Stimulated activated CD8-positive, alpha-beta memory T cell treated with anti-CD3 and anti-CD28 coated beads, Interleukin-15, amount 100 ng/mL, for 24 hours (primary cell): Measurements from ENCODE around the gene NECTIN3.

ENCODE experiments used
- DNase-seq: peaks from one replicate; pipeline ENCODE4 v3.0.0-alpha.2; 2020; ENCODE audit warnings: low read depth

NECTIN3 gene

DNA sequence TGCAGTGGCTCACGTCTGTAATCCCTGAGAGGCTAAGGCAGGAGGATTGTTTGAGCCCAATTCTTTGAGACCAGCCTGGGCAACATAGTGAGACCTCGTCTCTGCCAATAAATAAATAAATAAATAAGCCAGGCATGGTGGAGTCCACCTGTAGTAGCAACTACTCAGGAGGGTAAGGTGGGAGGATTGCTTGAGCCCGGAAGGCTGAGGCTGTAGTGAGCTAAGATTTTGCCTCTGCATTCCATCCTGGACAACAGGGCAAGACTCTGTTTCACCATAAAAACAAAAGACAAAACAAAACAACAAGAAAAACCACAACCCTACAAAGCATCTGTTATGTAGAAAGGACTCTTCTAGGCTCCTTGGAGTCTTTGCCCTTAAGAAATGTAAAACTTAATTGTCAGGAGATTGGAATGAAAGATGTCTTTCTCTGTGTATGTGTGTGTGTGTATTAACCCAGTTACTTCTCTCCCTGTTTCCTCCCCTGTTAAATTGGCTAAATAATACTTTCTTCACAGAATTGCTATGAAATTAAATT lies 9.5 kb downstream of the NECTIN3 start:
- no peak for DNase-seq

GRCh38 chr3:111084911-111085310 lies 13.3 kb downstream of the NECTIN3 start:
- no peak for DNase-seq

DNA sequence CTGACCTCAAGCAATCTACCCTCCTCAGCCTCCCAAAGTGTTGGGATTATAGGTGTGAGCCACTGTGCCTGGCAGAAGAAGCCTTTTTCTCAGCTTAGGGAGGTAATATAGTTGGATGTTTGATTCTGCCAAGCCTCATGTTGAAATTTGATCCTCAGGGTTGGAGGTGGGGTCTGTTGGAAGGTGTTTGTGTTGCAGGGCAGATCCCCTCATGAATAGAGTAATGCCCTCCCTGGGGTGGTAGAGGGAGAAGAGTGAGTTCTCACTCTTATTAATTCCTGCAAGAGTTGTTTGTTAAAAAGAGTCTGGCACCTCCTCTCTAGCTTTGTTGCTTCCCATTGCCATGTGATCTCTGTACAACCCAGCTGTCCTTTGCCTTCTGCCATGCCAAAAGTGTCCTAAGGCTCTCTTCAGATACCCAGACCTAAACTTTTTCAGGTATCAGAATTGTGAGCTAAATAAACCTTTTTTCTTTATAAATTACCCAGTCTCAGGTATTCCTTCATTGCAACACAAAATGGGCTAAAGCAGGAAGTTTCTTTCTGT lies 16.4 kb downstream of the NECTIN3 start:
- DNase-seq = no peak

DNA sequence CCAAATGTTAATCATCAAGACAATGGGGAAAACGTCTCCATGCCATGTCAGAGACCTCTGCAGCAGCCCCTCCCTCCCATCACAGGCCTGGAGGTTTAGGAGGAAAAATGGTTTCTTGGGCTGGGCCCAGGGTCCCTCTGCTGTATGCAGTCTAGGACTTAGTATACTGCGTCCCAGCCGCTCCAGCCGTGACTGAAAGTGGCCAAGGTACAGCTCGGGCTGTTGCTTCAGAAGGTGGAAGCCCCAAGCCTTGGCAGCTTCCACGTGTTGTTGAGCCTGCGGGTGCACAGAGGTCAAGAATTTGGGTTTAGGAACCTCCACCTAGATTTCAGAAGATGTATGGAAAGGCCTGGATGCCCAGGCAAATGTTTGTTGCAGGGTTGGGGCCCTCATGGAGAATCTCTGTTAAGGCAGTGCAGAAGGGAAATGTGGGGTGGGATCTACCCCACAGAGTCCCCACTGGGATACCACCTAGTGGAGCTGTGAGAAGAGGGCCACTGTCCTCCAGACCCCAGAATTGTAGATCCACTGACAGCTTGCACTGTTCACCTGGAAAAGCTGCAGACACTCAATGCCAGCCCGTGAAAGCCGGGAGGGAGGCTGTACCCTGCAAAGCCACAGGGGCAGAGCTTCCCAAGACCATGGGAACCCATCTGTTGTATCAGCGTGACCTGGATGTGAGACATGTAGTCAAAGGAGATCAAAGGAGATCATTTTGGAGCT lies 25.0 kb downstream of the NECTIN3 start:
- DNase-seq = no peak

- DNase-seq = no peak
Observed at GRCh38 chr3:111103807-111104206, 32.2 kb downstream of the NECTIN3 start.

DNA sequence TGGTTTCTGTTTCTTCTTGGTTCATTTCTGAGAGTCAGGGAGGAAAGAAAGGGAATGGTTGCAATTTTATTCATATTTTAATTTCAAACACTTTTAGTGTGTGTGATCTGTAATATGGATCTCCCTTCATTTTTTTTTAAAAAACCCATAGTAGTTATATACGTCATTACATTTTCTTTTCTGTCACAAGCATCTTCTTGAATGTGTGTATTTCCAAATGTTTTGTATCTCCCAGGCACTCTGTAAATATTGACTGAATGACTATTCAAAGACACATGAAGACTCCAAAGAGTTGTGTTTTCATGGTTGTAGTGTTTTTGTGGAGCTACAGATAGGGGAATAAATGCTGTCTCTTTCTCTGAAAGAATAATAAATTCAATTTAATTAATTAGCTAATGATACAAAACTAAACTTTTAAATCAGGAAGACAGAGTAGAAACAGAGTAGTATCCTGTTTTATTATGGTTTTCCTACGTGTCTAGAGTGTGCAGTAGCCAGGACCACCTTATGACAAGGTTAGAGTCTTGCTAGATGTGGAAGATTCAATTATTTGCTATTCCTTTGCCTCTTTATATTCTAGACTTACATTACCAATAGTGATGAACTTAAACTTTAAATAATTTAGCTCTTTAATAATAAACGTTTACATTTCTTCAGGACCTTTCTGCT lies 35.5 kb downstream of the NECTIN3 start:
- DNase-seq = no peak

GRCh38 chr3:111107662-111108035 lies 36.0 kb downstream of the NECTIN3 start:
- no peak for DNase-seq

DNA sequence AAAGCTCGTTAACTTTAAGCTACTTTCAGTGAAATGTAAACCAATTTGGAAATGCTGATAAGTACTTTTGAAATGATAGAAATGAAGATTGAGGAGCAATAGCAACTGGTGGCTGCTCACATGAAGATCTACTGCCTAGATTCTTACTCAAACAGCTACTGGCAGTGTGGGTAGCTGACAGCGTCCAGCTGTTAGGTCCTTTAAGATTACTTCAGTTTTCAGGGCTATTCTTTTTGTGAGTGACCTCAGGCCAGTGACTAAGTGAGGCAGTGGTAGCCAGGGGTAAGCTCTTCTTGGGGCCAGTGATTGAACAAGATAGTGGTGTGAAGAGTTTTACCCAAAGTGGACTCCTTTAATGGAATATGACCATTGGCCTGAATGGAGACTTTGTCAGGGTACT lies 41.3 kb downstream of the NECTIN3 start:
- DNase-seq = no peak

- DNase-seq = no peak
Observed at GRCh38 chr3:111128884-111129283, 57.3 kb downstream of the NECTIN3 start.

GRCh38 chr3:111130827-111131226 lies 59.2 kb downstream of the NECTIN3 start:
- no peak for DNase-seq

DNA sequence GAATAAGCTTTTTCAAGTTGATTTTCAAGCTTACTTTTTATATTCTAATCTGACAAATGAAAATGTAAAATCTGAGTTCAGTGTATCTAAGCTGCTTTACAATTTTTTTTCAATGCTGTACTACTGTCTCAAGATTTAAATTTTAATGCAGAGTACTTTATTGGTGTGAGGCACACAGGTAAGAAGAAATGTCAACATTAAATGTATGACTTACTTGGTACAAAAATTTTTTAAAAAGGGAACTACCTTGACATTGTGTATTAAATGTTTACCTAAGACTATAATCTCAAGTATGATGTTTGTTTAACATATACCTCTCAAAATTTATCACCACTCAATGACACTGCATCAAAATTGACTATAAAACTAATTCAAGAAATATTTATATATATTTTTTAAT lies 62.7 kb downstream of the NECTIN3 start:
- no peak for DNase-seq

- DNase-seq = no peak
Observed at GRCh38 chr3:111151438-111151837, 79.8 kb downstream of the NECTIN3 start.

- no peak for DNase-seq
Observed at GRCh38 chr3:111152496-111152895, 80.9 kb downstream of the NECTIN3 start.

DNA sequence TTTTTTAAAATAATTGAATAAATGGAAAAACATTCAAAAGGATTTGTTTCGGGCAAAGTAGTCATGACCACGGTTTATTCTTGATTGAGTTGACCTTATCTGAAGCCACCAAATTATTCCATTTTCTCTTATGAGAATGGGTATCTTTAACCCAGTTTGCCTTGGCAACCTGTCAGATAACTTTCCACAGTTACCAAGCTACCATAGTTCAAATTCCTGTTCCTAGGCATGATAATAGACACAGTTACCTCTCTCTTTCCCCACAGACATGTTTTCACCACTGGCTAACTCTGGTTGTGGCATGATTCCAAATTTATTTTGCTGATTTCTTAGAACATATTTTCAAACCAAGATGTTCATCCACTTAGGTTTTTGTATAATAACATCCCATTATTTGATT lies 84.9 kb downstream of the NECTIN3 start:
- DNase-seq = no peak

- no peak for DNase-seq
Observed at GRCh38 chr3:111159391-111159790, 87.8 kb downstream of the NECTIN3 start.

DNA sequence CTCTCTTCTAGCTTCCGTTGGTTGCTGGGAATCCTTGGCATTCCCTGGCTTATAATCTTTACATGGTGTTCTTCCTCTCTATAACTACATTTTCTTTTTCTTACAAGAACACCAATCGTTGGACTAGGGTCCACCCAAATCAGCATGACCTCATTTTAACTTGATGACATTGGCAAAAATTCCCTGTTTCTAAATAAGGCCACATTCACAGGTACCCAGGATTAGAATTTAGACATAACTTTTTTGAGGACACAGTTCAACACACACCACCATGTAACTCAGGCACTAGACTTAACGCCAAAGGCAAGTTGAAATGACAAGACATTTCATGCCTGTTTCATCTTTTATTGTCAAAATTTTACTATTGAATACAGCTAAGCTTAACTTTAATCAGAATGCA lies 93.0 kb downstream of the NECTIN3 start:
- no peak for DNase-seq

DNA sequence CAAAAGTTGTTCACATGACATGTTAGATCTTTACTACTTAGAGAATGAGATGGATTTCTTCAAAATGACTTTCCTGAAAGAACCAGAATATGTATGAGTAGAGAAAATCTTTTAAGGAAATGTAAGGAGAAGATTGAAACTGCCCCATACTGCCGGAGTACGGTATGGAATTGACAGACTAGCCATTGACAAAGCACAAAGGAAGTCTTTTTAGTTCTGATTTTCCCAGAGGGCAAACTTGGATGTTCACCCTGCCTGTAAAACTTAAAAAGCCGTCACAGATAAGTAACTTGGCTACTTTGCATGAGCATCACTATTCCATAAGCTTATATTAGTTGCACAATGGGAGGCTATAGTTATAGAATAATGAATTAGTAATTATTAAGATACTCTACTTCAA lies 93.8 kb downstream of the NECTIN3 start:
- no peak for DNase-seq

DNA sequence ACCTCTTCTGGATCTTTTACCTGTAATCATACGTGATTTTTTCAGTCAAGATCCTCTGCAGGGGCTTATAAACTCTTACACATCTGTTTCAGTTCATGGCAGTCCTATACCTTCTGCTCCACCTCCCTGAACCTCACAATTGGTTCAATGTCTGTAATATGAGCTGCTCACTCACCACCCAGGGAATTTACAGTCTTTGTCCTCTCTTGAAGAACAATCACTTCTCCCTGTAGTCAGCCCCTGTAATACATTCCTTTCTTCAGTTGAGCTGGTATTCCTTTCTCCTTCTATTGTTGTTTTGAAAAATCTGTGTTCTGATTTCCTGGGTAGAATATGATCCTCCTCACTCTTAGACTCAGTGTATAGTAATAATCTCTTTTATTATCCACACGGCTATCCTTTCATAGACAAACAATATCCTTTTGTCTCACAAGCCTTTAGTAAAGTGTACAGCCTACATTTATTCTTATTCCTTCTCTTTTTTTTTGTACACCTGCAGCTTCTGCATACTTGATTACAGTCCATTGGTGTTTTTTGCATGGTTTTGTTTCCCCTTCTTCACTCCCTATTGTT lies 101.8 kb downstream of the NECTIN3 start:
- no peak for DNase-seq

- DNase-seq = no peak
Observed at GRCh38 chr3:111173906-111174305, 102.3 kb downstream of the NECTIN3 start.

DNA sequence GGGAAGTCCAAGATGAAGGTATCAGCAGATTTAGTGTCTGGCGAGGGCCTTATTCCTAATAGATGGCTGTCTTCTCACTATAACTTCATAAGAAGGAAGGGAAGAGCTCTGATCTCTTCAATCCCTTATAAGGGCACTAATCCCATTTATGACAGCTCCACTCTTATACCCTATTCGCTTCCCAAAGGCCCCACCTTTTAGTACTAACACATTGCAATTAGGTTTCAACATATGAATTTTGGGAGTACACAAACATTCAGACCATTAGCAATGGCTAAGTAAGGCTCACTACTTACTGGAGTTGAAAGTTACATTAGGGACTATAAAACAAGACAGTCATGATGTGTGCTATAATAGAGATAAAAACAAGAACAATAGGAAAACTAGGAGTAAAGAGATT lies 118.9 kb downstream of the NECTIN3 start:
- no peak for DNase-seq

DNA sequence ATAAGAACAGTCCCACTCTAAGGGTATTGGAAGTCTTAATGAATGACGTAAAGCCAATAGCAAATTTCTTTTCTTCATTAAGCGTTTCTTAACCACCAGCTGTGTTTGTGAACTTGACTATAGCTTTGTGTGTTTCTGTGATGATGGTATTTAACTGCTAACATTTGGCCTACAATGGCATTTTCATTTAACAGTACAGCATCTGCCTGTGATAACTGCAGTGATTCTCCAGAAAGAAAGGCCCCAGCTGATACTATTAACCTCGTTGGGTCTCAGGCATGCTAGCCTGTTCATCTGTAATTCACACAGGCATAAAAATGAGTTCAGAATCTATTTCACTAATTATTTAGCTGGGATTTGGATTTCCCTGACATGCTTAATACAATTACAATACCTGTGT lies 121.9 kb downstream of the NECTIN3 start:
- DNase-seq = no peak

DNA sequence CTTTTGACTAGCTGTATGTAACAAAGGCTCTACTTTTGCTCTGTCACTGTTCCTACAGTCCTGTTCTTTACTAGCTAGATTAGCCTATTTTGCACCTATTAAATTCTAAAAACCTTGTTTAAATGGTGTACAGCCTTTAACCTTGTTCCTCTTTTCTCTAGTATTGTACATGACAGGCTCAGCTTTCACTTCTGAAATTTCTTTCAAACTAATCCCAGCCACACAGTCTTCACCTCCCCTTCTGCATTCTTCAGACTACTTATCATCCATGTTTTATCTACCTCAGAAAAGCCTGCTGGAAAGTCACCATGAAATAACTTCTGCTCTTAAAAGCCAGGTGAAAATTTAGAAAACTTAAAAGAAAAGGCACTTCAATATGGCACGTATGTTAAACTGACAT lies 122.4 kb downstream of the NECTIN3 start:
- DNase-seq = no peak

DNA sequence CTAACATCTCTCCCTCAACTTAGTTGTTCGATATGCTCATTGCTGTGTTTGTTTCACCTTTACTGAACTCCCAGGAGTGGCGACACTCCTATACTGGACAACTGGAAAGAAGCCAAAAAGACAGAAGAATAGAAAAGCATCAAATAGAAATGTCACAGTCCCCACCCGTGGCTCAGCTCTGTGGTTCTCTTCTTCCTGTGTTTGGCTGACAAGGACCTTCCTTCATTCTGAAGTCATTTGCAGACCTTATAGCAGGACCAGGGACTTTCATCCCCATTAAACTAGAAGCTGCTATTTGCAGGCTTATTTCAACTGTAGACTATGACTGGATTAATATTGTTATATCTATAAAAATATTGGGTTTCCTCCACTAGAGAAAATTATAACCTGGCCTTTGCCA lies 125.9 kb downstream of the NECTIN3 start:
- DNase-seq = no peak
